DND-41 (cell line): ENCODE results near the gene CIROP.

Experiments used
- ATAC-seq: fragments of 200-7000 bp; cut with Tn5 transposase; 3 replicates; pipeline ENCODE4 v1.9.1; 2021; ENCODE audit warnings: low read depth; ENCODE audit not compliant: insufficient read depth
- DNase-seq: peaks from one replicate; pipeline ENCODE4 v3.0.0-alpha.2; 2020
- H2AFZ ChIP-seq: 2 replicates; pipeline ENCODE4 v1.6.0; 2012; ENCODE audit warnings: low read depth, low read length
- H3K27ac ChIP-seq: 2 replicates; pipeline ENCODE4 v1.5.1; 2012; ENCODE audit warnings: low read length, inconsistent platforms
- H3K27me3 ChIP-seq: fragments of 200-600 bp; sonication (generic); 2 replicates; pipeline ENCODE4 v1.6.0; 2012; ENCODE audit warnings: low read length, mild to moderate bottlenecking, inconsistent platforms; ENCODE audit not compliant: insufficient read depth, poor library complexity
- H3K36me3 ChIP-seq: 2 replicates; pipeline ENCODE4 v1.5.1; 2012; ENCODE audit warnings: low read length, inconsistent platforms; ENCODE audit not compliant: insufficient read depth
- H3K4me1 ChIP-seq: 2 replicates; pipeline ENCODE4 v1.5.1; 2012; ENCODE audit warnings: mild to moderate bottlenecking, low read length; ENCODE audit not compliant: insufficient read depth
- H3K4me2 ChIP-seq: 2 replicates; pipeline ENCODE4 v1.6.0; 2012; ENCODE audit warnings: mild to moderate bottlenecking, moderate library complexity, low read length, inconsistent platforms; ENCODE audit not compliant: insufficient read depth
- H3K4me3 ChIP-seq, 2 experiments: fragments of 200-600 bp in 1 of 2; shearing (Covaris generic) in 1 of 2; 2 replicates each; pipeline ENCODE4 v1.5.1; 2012 to 2016; ENCODE audit warnings: inconsistent platforms in 2 of 2, low read length in 2 of 2, mild to moderate bottlenecking in 2 of 2, low read depth in 1 of 2, moderate library complexity in 1 of 2
- H3K79me2 ChIP-seq: 2 replicates; pipeline ENCODE4 v1.6.0; 2012; ENCODE audit warnings: low read length, inconsistent platforms; ENCODE audit not compliant: insufficient read depth
- H3K9ac ChIP-seq: 2 replicates; pipeline ENCODE4 v1.6.0; 2012; ENCODE audit warnings: low read depth, mild to moderate bottlenecking, inconsistent platforms, low read length, moderate library complexity
- H3K9me3 ChIP-seq: 2 replicates; pipeline ENCODE4 v1.5.1; 2012; ENCODE audit warnings: low read length, moderate library complexity, mild to moderate bottlenecking, inconsistent platforms; ENCODE audit not compliant: insufficient read depth, severe bottlenecking
- H4K20me1 ChIP-seq: 2 replicates; pipeline ENCODE4 v1.6.0; 2012; ENCODE audit warnings: low read length; ENCODE audit not compliant: insufficient read depth
- CTCF ChIP-seq: IDR thresholded peaks from 2 replicates; pipeline ENCODE4 v1.5.1; 2012; ENCODE audit warnings: borderline replicate concordance, low read length, moderate library complexity, mild to moderate bottlenecking; ENCODE audit not compliant: poor library complexity, severe bottlenecking; ENCODE audit errors: extremely low read depth
- EZH2 ChIP-seq: IDR thresholded peaks from 3 replicates; pipeline ENCODE4 v1.6.1; 2012; ENCODE audit warnings: borderline replicate concordance, low read depth, mild to moderate bottlenecking, moderate library complexity, low read length, inconsistent platforms; ENCODE audit not compliant: severe bottlenecking

Gene CIROP

GRCh38 chr14:23077962-23078361, 26.8 kb downstream of the CIROP start:
- H3K27me3 ChIP-seq: no peaks in the 10 kb centered on the region
- TF ChIP-seq CTCF (no peak), EZH2 (no peak)
- no peak overlapping the region for H3K9ac ChIP-seq
- H3K27ac ChIP-seq: no peak overlapping the region
- H2AFZ ChIP-seq: no peak overlapping the region
- ATAC-seq (no peak), DNase-seq (no peak)
- H4K20me1 ChIP-seq: peaks cover 7% of the 10 kb centered on the region; the same call in 1 of the 2 replicates
- H3K4me3 ChIP-seq: no peak overlapping the region
- H3K9me3 ChIP-seq: no peaks in the 10 kb centered on the region
- no peak overlapping the region for H3K4me2 ChIP-seq
- peaks cover 87% of the 10 kb centered on the region for H3K36me3 ChIP-seq
- H3K4me1 ChIP-seq: no peaks in the 10 kb centered on the region
- peaks cover 7% of the 10 kb centered on the region; the same call in 1 of the 2 replicates for H3K79me2 ChIP-seq

GRCh38 chr14:23076785-23077408, 27.9 kb downstream of the CIROP start:
- Histone ChIP-seq H2AFZ (no peak overlapping the region), H3K27ac (no peak overlapping the region), H3K9ac (no peak overlapping the region), H3K4me3 (no peak overlapping the region), H4K20me1 (peaks cover 7% of the 10 kb centered on the region; the same call in 1 of the 2 replicates), H3K27me3 (no peaks in the 10 kb centered on the region), H3K4me1 (peaks cover 10% of the 10 kb centered on the region), H3K36me3 (peaks cover 86% of the 10 kb centered on the region), H3K4me2 (no peak overlapping the region), H3K79me2 (peaks cover 5% of the 10 kb centered on the region), H3K9me3 (no peaks in the 10 kb centered on the region)
- peak; percentile 72 for TF ChIP-seq CTCF
- TF ChIP-seq EZH2: no peak
- ATAC-seq (peak; percentile 80), DNase-seq (peak; percentile 37)

GRCh38 chr14:23074906-23075305, 29.9 kb downstream of the CIROP start:
- DNase-seq: no peak
- H2AFZ ChIP-seq: no peak overlapping the region
- H3K9ac ChIP-seq: no peak overlapping the region
- no peak for ATAC-seq
- H3K36me3 ChIP-seq: peaks cover 68% of the 10 kb centered on the region
- no peak for TF ChIP-seq CTCF
- TF ChIP-seq EZH2: no peak
- no peak overlapping the region for H3K27ac ChIP-seq
- peaks cover 5% of the 10 kb centered on the region; the same call in 1 of the 2 replicates for H4K20me1 ChIP-seq
- no peak overlapping the region for H3K4me3 ChIP-seq
- no peak overlapping the region for H3K4me2 ChIP-seq
- no peaks in the 10 kb centered on the region for H3K27me3 ChIP-seq
- H3K9me3 ChIP-seq: no peaks in the 10 kb centered on the region
- peaks cover 24% of the 10 kb centered on the region for H3K4me1 ChIP-seq
- H3K79me2 ChIP-seq: peaks cover 25% of the 10 kb centered on the region
